ENCODE data around the gene APIP.
"Not testable (repeated sequence)": the region's sequence is repeated elsewhere in the genome, so short reads cannot be mapped to it uniquely, and the experiment has no call there.

Gene APIP

GRCh38 chr11:34899633-34900016, 16.6 kb downstream of the APIP start:
- H3K36me3 ChIP-seq (ENCODE audit: insufficient read depth, low read length), result peaks cover 18% of the 10 kb centered on the region
- no peak overlapping the region for H3K9ac ChIP-seq (ENCODE audit: low read length)
- no peaks in the 10 kb centered on the region for H3K9me2 ChIP-seq (ENCODE audit: low read depth, low read length)
- H2AFZ ChIP-seq (ENCODE audit: low read length), result no peak overlapping the region
- H3K4me1 ChIP-seq (ENCODE audit: insufficient read depth, low read length, severe bottlenecking), result no peaks in the 10 kb centered on the region
- H3K79me2 ChIP-seq (ENCODE audit: insufficient read depth, low read length), result 0 out of 2 replicates have a peak, but pooled peaks cover 5% of the 10 kb centered on the region
- no peaks in the 10 kb centered on the region for H3F3A ChIP-seq (ENCODE audit: insufficient read depth, low read length)
- no peak for TF ChIP-seq CTCF (IDR thresholded peaks at IDR 0.05; ENCODE audit: low read length)
- no peak for TF ChIP-seq EZH2 (IDR thresholded peaks at IDR 0.05; ENCODE audit: borderline replicate concordance, low read length)
- H3K9me3 ChIP-seq (ENCODE audit: low read length), result peaks cover 31% of the 10 kb centered on the region
- no peaks in the 10 kb centered on the region for H3K27me3 ChIP-seq (ENCODE audit: insufficient read depth, low read length)
- H4K20me1 ChIP-seq (ENCODE audit: insufficient read depth, low read length), result no peaks in the 10 kb centered on the region
- no peak overlapping the region for H3K27ac ChIP-seq (ENCODE audit: low read depth, low read length, poor library complexity, severe bottlenecking)
- H3K4me3 ChIP-seq (ENCODE audit: low read depth, low read length, poor library complexity, severe bottlenecking), result no peak overlapping the region
- H3K4me2 ChIP-seq (ENCODE audit: low read length), result no peak overlapping the region

- H3K27ac ChIP-seq (ENCODE audit: low read depth, low read length, poor library complexity, severe bottlenecking), result no peak overlapping the region
- no peak overlapping the region for H3K4me2 ChIP-seq (ENCODE audit: low read length)
- H4K20me1 ChIP-seq (ENCODE audit: insufficient read depth, low read length), result no peaks in the 10 kb centered on the region
- no peak overlapping the region for H2AFZ ChIP-seq (ENCODE audit: low read length)
- H3K4me3 ChIP-seq (ENCODE audit: low read depth, low read length, poor library complexity, severe bottlenecking), result no peak overlapping the region
- H3K36me3 ChIP-seq (ENCODE audit: insufficient read depth, low read length), result peaks cover 16% of the 10 kb centered on the region
- H3K9ac ChIP-seq (ENCODE audit: low read length), result no peak overlapping the region
- H3F3A ChIP-seq (ENCODE audit: insufficient read depth, low read length), result no peaks in the 10 kb centered on the region
- no peak for TF ChIP-seq CTCF (IDR thresholded peaks at IDR 0.05; ENCODE audit: low read length)
- TF ChIP-seq EZH2 (IDR thresholded peaks at IDR 0.05; ENCODE audit: borderline replicate concordance, low read length), result no peak
- 0 out of 2 replicates have a peak, but pooled peaks cover 5% of the 10 kb centered on the region for H3K79me2 ChIP-seq (ENCODE audit: insufficient read depth, low read length)
- no peaks in the 10 kb centered on the region for H3K4me1 ChIP-seq (ENCODE audit: insufficient read depth, low read length, severe bottlenecking)
- H3K27me3 ChIP-seq (ENCODE audit: insufficient read depth, low read length), result no peaks in the 10 kb centered on the region
- H3K9me2 ChIP-seq (ENCODE audit: low read depth, low read length), result no peaks in the 10 kb centered on the region
- H3K9me3 ChIP-seq (ENCODE audit: low read length), result peaks cover 31% of the 10 kb centered on the region
These were observed 17.7 kb downstream of the APIP start for GRCh38 chr11:34898474-34898873.

GRCh38 chr11:34897171-34897870, 18.9 kb downstream of the APIP start:
- H3K9me2 ChIP-seq (ENCODE audit: low read depth, low read length), result no peaks in the 10 kb centered on the region
- no peak overlapping the region for H3K4me3 ChIP-seq (ENCODE audit: low read depth, low read length, poor library complexity, severe bottlenecking)
- H2AFZ ChIP-seq (ENCODE audit: low read length), result no peak overlapping the region
- H3K79me2 ChIP-seq (ENCODE audit: insufficient read depth, low read length), result 0 out of 2 replicates have a peak, but pooled peaks cover 5% of the 10 kb centered on the region
- H3K36me3 ChIP-seq (ENCODE audit: insufficient read depth, low read length), result peaks cover 4% of the 10 kb centered on the region; the same call in 1 of the 2 replicates
- no peak overlapping the region for H3K9ac ChIP-seq (ENCODE audit: low read length)
- H4K20me1 ChIP-seq (ENCODE audit: insufficient read depth, low read length), result no peaks in the 10 kb centered on the region
- H3F3A ChIP-seq (ENCODE audit: insufficient read depth, low read length), result no peaks in the 10 kb centered on the region
- no peaks in the 10 kb centered on the region for H3K27me3 ChIP-seq (ENCODE audit: insufficient read depth, low read length)
- peaks cover 31% of the 10 kb centered on the region for H3K9me3 ChIP-seq (ENCODE audit: low read length)
- no peak overlapping the region for H3K4me2 ChIP-seq (ENCODE audit: low read length)
- TF ChIP-seq EZH2 (IDR thresholded peaks at IDR 0.05; ENCODE audit: borderline replicate concordance, low read length) (no peak), CTCF (IDR thresholded peaks at IDR 0.05; ENCODE audit: low read length) (no peak)
- H3K27ac ChIP-seq (ENCODE audit: low read depth, low read length, poor library complexity, severe bottlenecking), result no peak overlapping the region
- H3K4me1 ChIP-seq (ENCODE audit: insufficient read depth, low read length, severe bottlenecking), result no peaks in the 10 kb centered on the region

- not testable (repeated sequence) for H3K9ac ChIP-seq (ENCODE audit: low read length); H3K4me3 ChIP-seq (ENCODE audit: low read depth, low read length, poor library complexity, severe bottlenecking); H3K9me2 ChIP-seq (ENCODE audit: low read depth, low read length); H3K27ac ChIP-seq (ENCODE audit: low read depth, low read length, poor library complexity, severe bottlenecking); H3K27me3 ChIP-seq (ENCODE audit: insufficient read depth, low read length); H3F3A ChIP-seq (ENCODE audit: insufficient read depth, low read length); H3K4me2 ChIP-seq (ENCODE audit: low read length); H3K36me3 ChIP-seq (ENCODE audit: insufficient read depth, low read length); H3K4me1 ChIP-seq (ENCODE audit: insufficient read depth, low read length, severe bottlenecking); H3K79me2 ChIP-seq (ENCODE audit: insufficient read depth, low read length); H4K20me1 ChIP-seq (ENCODE audit: insufficient read depth, low read length); H2AFZ ChIP-seq (ENCODE audit: low read length)
- peaks cover 26% of the 10 kb centered on the region for H3K9me3 ChIP-seq (ENCODE audit: low read length)
These were observed 20.0 kb downstream of the APIP start for GRCh38 chr11:34896191-34896590.
